ENCODE data around the gene ATRX.
"Not testable (repeated sequence)": the region's sequence is repeated elsewhere in the genome, so short reads cannot be mapped to it uniquely, and the experiment has no call there.

ATRX gene

DNA sequence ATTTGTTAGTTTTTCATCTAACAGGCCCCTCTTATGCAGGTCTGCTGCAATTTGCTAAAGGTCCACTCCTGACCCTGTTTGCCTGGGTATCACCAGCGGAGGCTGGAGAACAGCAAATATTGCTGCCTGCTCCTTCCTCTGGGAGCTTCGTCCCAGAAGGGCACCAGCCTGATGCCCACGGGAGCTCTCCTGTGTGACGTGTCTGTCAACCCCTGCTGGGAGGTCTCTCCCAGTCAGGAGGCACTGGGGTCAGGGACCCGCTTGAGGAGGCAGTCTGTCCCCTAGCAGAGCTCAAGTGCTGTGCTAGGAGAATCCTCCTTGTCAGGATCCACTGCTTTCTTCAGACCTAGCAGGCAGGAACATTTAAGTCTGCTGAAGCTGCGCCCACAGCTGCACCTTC lies 30.5 kb downstream of the ATRX start:
- no peaks in the 10 kb centered on the region for H3K27me3 ChIP-seq (ENCODE audit: control insufficient read depth in 1 of 2, insufficient read depth in 1 of 2, low read length in 2 of 2)
- H2AK5ac ChIP-seq (ENCODE audit: low read length, severe bottlenecking) = no peak overlapping the region
- no peak overlapping the region for H2BK120ac ChIP-seq (ENCODE audit: low read depth, low read length)
- H3K4ac ChIP-seq (ENCODE audit: low read depth in 1 of 2, low read length in 2 of 2) = no peak overlapping the region
- no peaks in the 10 kb centered on the region for H3K4me1 ChIP-seq (ENCODE audit: control insufficient read depth, insufficient read depth, low read depth, low read length)
- H2AFZ ChIP-seq (ENCODE audit: low read depth, low read length) = no peak overlapping the region
- no peak overlapping the region for H2BK12ac ChIP-seq (ENCODE audit: low read length in 2 of 2)
- H3K9ac ChIP-seq (ENCODE audit: low read length) = no peak overlapping the region
- H3K9me3 ChIP-seq (ENCODE audit: control insufficient read depth, low read length) = no peaks in the 10 kb centered on the region
- no peak overlapping the region for H3K14ac ChIP-seq (ENCODE audit: low read length in 2 of 2)
- WGBS = 95% methylated on average over 6 of the region's 6 CpGs
- no peak overlapping the region for H3K27ac ChIP-seq (ENCODE audit: low read length, poor library complexity, severe bottlenecking)
- no peak overlapping the region for H4K8ac ChIP-seq (ENCODE audit: low read length)
- H2BK5ac ChIP-seq (ENCODE audit: low read depth, low read length, poor library complexity, severe bottlenecking) = no peak overlapping the region
- no peak overlapping the region for H3K4me2 ChIP-seq (ENCODE audit: low read length, poor library complexity, severe bottlenecking)
- H3K79me1 ChIP-seq (replicated peaks; ENCODE audit: low read length, poor library complexity, severe bottlenecking) = peaks cover 1% of the 10 kb centered on the region
- no peak overlapping the region for H2BK15ac ChIP-seq (ENCODE audit: low read depth, poor library complexity, severe bottlenecking)
- no peak overlapping the region for H4K91ac ChIP-seq (ENCODE audit: low read length)
- no peak overlapping the region for H3K18ac ChIP-seq (ENCODE audit: low read depth in 1 of 2, low read length in 2 of 2)
- peaks cover 0 to 6% of the 10 kb centered on the region in 2 experiments for H3K36me3 ChIP-seq (ENCODE audit: control insufficient read depth in 1 of 2, insufficient read depth in 2 of 2, low read depth in 1 of 2, low read length in 2 of 2)
- no peak for DNase-seq
- no peak overlapping the region for H3K4me3 ChIP-seq (ENCODE audit: insufficient read depth in 1 of 2, low read depth in 1 of 2, low read length in 2 of 2)
- no peak overlapping the region for H3K23ac ChIP-seq (ENCODE audit: low read length in 2 of 2)

DNA sequence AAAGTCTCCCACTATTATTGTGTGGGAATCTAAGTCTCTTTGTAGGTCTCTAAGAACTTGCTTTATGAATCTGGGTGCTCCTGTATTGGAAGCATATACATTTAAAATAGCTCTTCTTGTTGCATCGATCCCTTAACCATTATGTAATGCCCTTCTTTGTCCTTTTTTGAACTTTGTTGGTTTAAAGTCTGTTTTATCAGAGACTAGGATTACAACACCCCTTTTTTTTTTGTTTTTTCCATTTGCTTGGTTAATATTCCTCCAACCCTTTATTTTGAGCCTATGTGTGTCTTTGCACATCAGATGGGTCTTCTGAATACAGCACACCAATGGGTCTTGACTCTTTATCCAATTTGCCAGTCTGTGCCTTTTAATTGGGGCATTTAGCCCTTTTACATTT lies 32.1 kb downstream of the ATRX start:
- not testable (repeated sequence) for H2BK120ac ChIP-seq (ENCODE audit: low read depth, low read length); H3K79me1 ChIP-seq (replicated peaks; ENCODE audit: low read length, poor library complexity, severe bottlenecking); H3K9ac ChIP-seq (ENCODE audit: low read length); H2AK5ac ChIP-seq (ENCODE audit: low read length, severe bottlenecking); H3K9me3 ChIP-seq (ENCODE audit: control insufficient read depth, low read length); H3K4me2 ChIP-seq (ENCODE audit: low read length, poor library complexity, severe bottlenecking); H3K27me3 ChIP-seq (ENCODE audit: control insufficient read depth in 1 of 2, insufficient read depth in 1 of 2, low read length in 2 of 2); H3K23ac ChIP-seq (ENCODE audit: low read length in 2 of 2); H4K91ac ChIP-seq (ENCODE audit: low read length); H3K27ac ChIP-seq (ENCODE audit: low read length, poor library complexity, severe bottlenecking); H2AFZ ChIP-seq (ENCODE audit: low read depth, low read length); H2BK5ac ChIP-seq (ENCODE audit: low read depth, low read length, poor library complexity, severe bottlenecking); H3K18ac ChIP-seq (ENCODE audit: low read depth in 1 of 2, low read length in 2 of 2); H4K8ac ChIP-seq (ENCODE audit: low read length); H3K4me3 ChIP-seq (ENCODE audit: insufficient read depth in 1 of 2, low read depth in 1 of 2, low read length in 2 of 2); H3K4ac ChIP-seq (ENCODE audit: low read depth in 1 of 2, low read length in 2 of 2); H3K4me1 ChIP-seq (ENCODE audit: control insufficient read depth, insufficient read depth, low read depth, low read length); H3K14ac ChIP-seq (ENCODE audit: low read length in 2 of 2); H3K36me3 ChIP-seq (ENCODE audit: control insufficient read depth in 1 of 2, insufficient read depth in 2 of 2, low read depth in 1 of 2, low read length in 2 of 2); DNase-seq; H2BK15ac ChIP-seq (ENCODE audit: low read depth, poor library complexity, severe bottlenecking); H2BK12ac ChIP-seq (ENCODE audit: low read length in 2 of 2)
- no CpG with 5 or more reads among the region's 1 CpG for WGBS

DNA sequence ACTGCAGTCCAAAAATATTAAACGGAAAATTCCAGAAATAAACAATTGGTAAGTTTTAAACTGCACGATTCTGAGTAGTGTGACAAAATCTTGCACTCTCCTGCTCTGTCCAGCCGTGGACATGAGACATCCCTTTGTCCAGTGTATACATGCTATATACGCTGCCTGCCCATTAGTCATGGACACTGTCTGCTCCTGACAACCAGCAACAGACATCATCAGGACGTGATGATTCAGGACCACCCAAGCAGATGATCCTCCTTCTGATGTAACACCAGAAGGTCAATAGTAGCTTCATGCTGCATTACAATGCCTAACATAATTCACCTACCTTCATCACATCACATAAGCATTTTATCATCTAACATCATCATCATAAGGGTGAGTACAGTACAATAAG lies 36.3 kb downstream of the ATRX start:
- no peaks in the 10 kb centered on the region for H3K4me1 ChIP-seq (ENCODE audit: control insufficient read depth, insufficient read depth, low read depth, low read length)

DNA sequence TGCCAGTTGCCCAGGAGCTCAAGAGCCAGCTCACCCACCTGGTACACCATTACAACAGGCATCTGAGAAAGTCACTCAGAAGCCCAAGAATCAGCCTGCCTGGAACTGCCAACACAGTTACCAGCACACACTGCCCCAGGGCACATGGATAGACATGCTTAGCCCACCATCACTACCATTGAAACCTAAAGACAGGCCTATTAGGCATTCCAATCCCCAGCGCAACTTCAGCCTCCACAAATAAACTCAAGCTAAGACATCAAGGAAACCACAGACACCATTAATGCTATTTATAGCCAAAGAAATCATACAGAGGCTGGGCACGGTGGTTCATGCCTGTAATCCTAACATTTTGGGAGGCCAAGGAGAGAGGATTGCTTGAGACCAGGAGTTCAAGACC lies 42.3 kb downstream of the ATRX start:
- H3K4me3 ChIP-seq (ENCODE audit: insufficient read depth in 1 of 2, low read depth in 1 of 2, low read length in 2 of 2) = no peak overlapping the region
- H4K91ac ChIP-seq (ENCODE audit: low read length) = no peak overlapping the region
- no peak overlapping the region for H2BK12ac ChIP-seq (ENCODE audit: low read length in 2 of 2)
- no peak overlapping the region for H2BK5ac ChIP-seq (ENCODE audit: low read depth, low read length, poor library complexity, severe bottlenecking)
- no peak overlapping the region for H2AFZ ChIP-seq (ENCODE audit: low read depth, low read length)
- H2BK120ac ChIP-seq (ENCODE audit: low read depth, low read length) = no peak overlapping the region
- H3K79me1 ChIP-seq (replicated peaks; ENCODE audit: low read length, poor library complexity, severe bottlenecking) = no peaks in the 10 kb centered on the region
- DNase-seq = peak; percentile 25
- WGBS = 60% methylated on average over 1 of the region's 2 CpGs
- peaks cover 9% of the 10 kb centered on the region for H3K4me1 ChIP-seq (ENCODE audit: control insufficient read depth, insufficient read depth, low read depth, low read length)
- no peak overlapping the region for H3K4ac ChIP-seq (ENCODE audit: low read depth in 1 of 2, low read length in 2 of 2)
- H3K18ac ChIP-seq (ENCODE audit: low read depth in 1 of 2, low read length in 2 of 2) = peak overlapping the region in 1 of 2 experiments; percentile 40
- no peak overlapping the region for H3K4me2 ChIP-seq (ENCODE audit: low read length, poor library complexity, severe bottlenecking)
- no peaks in the 10 kb centered on the region for H3K27me3 ChIP-seq (ENCODE audit: control insufficient read depth in 1 of 2, insufficient read depth in 1 of 2, low read length in 2 of 2)
- H3K9ac ChIP-seq (ENCODE audit: low read length) = no peak overlapping the region
- no peak overlapping the region for H3K14ac ChIP-seq (ENCODE audit: low read length in 2 of 2)
- no peaks in the 10 kb centered on the region for H3K36me3 ChIP-seq (ENCODE audit: control insufficient read depth in 1 of 2, insufficient read depth in 2 of 2, low read depth in 1 of 2, low read length in 2 of 2)
- H2AK5ac ChIP-seq (ENCODE audit: low read length, severe bottlenecking) = no peak overlapping the region
- H3K9me3 ChIP-seq (ENCODE audit: control insufficient read depth, low read length) = no peaks in the 10 kb centered on the region
- H4K8ac ChIP-seq (ENCODE audit: low read length) = no peak overlapping the region
- H3K27ac ChIP-seq (ENCODE audit: low read length, poor library complexity, severe bottlenecking) = no peak overlapping the region
- H2BK15ac ChIP-seq (ENCODE audit: low read depth, poor library complexity, severe bottlenecking) = no peak overlapping the region
- no peak overlapping the region for H3K23ac ChIP-seq (ENCODE audit: low read length in 2 of 2)

More for the DNA sequence above, 36.3 kb downstream of the ATRX start:
- Histone ChIP-seq H3K9ac (ENCODE audit: low read length) (no peak overlapping the region), H3K27me3 (ENCODE audit: control insufficient read depth in 1 of 2, insufficient read depth in 1 of 2, low read length in 2 of 2) (no peaks in the 10 kb centered on the region), H4K91ac (ENCODE audit: low read length) (no peak overlapping the region), H3K4ac (ENCODE audit: low read depth in 1 of 2, low read length in 2 of 2) (no peak overlapping the region), H2BK12ac (ENCODE audit: low read length in 2 of 2) (no peak overlapping the region), H3K79me1 (replicated peaks; ENCODE audit: low read length, poor library complexity, severe bottlenecking) (no peaks in the 10 kb centered on the region), H3K36me3 (ENCODE audit: control insufficient read depth in 1 of 2, insufficient read depth in 2 of 2, low read depth in 1 of 2, low read length in 2 of 2) (no peaks in the 10 kb centered on the region), H2AFZ (ENCODE audit: low read depth, low read length) (no peak overlapping the region), H2AK5ac (ENCODE audit: low read length, severe bottlenecking) (no peak overlapping the region), H3K14ac (ENCODE audit: low read length in 2 of 2) (no peak overlapping the region), H3K23ac (ENCODE audit: low read length in 2 of 2) (no peak overlapping the region), H3K27ac (ENCODE audit: low read length, poor library complexity, severe bottlenecking) (no peak overlapping the region), H3K9me3 (ENCODE audit: control insufficient read depth, low read length) (no peaks in the 10 kb centered on the region), H2BK15ac (ENCODE audit: low read depth, poor library complexity, severe bottlenecking) (no peak overlapping the region), H3K18ac (ENCODE audit: low read depth in 1 of 2, low read length in 2 of 2) (no peak overlapping the region), H3K4me3 (ENCODE audit: insufficient read depth in 1 of 2, low read depth in 1 of 2, low read length in 2 of 2) (no peak overlapping the region), H3K4me2 (ENCODE audit: low read length, poor library complexity, severe bottlenecking) (no peak overlapping the region), H2BK120ac (ENCODE audit: low read depth, low read length) (no peak overlapping the region), H4K8ac (ENCODE audit: low read length) (no peak overlapping the region), H2BK5ac (ENCODE audit: low read depth, low read length, poor library complexity, severe bottlenecking) (no peak overlapping the region)
- 29% methylated on average over 5 of the region's 5 CpGs for WGBS
- DNase-seq = peak; percentile 80
